H1 (cell line): ENCODE measurements around the gene ADCY6. TPM values are rescaled to one million over a fixed set of nuclear protein-coding genes. Genes with fewer than 3 reads are reported as not detected.

ENCODE experiments used
- CTCF ChIA-PET: fragments of 300-600 bp; sonication (Branson Sonifier 250); formaldehyde crosslinking; loops from one replicate; lab custom pipeline; 2021; ENCODE audit not compliant: partially characterized antibody; lab: Charles Lee
- POLR2A ChIA-PET: fragments of 300-600 bp; sonication (Branson Sonifier 250); formaldehyde crosslinking; loops from one replicate; lab custom pipeline; 2021; ENCODE audit warnings: inconsistent platforms; ENCODE audit not compliant: partially characterized antibody; lab: Charles Lee
- DNase-seq, 2 experiments: peaks; one replicate each; pipeline versions ENCODE4 v3.0.0 to v3.0.0-alpha.2; 2010 to 2022; ENCODE audit warnings: low spot score in 2 of 2, low read depth in 1 of 2, mixed read lengths in 1 of 2
- FAIRE-seq: peaks from 2 replicates; lab custom pipeline; 2011; peaks lifted over from hg19 to GRCh38; lab: Jason Lieb, UNC
- H2AFZ ChIP-seq: 2 replicates; pipeline ENCODE4 v1.8.1; 2012; ENCODE audit warnings: low read length, inconsistent platforms
- H2AK5ac ChIP-seq: 2 replicates; pipeline ENCODE4 v1.6.1; 2013; ENCODE audit warnings: low read depth, low read length
- H2BK120ac ChIP-seq: replicated peaks from 2 replicates; pipeline ENCODE3; 2013; ENCODE audit warnings: low read depth, low read length, inconsistent platforms
- H2BK12ac ChIP-seq: 2 replicates; pipeline ENCODE4 v1.6.1; 2013; ENCODE audit warnings: low read depth, low read length
- H2BK15ac ChIP-seq: 2 replicates; pipeline ENCODE4 v1.6.1; 2013; ENCODE audit warnings: low read length
- H2BK20ac ChIP-seq: 2 replicates; pipeline ENCODE4 v1.6.1; 2013; ENCODE audit warnings: low read length
- H2BK5ac ChIP-seq: 2 replicates; pipeline ENCODE4 v1.6.1; 2013; ENCODE audit warnings: low read depth, low read length
- H3K14ac ChIP-seq: 2 replicates; pipeline ENCODE4 v1.6.1; 2013; ENCODE audit warnings: inconsistent platforms; ENCODE audit not compliant: insufficient read length
- H3K18ac ChIP-seq: 2 replicates; pipeline ENCODE4 v1.6.1; 2013; ENCODE audit warnings: low read length; ENCODE audit errors: extremely low read depth
- H3K23ac ChIP-seq: 2 replicates; pipeline ENCODE4 v1.6.1; 2013; ENCODE audit warnings: inconsistent platforms; ENCODE audit not compliant: insufficient read length
- H3K23me2 ChIP-seq: 2 replicates; pipeline ENCODE4 v1.6.1; 2013; ENCODE audit warnings: low read depth, low read length
- H3K27ac ChIP-seq: 2 replicates; pipeline ENCODE4 v1.6.1; 2011; ENCODE audit warnings: low read depth, low read length, inconsistent platforms
- H3K27me3 ChIP-seq, 4 experiments: replicated peaks in 1 of 4; 1 replicate in 1 of 4; 2 replicates in 3 of 4; pipeline versions ENCODE4 v1.6.1 to v1.8.1; 2011 to 2013; ENCODE audit warnings: low read length in 3 of 4, mild to moderate bottlenecking in 3 of 4, inconsistent platforms in 2 of 4, mixed read lengths in 2 of 4, moderate library complexity in 1 of 4; ENCODE audit not compliant: control insufficient read depth in 3 of 4, insufficient read depth in 3 of 4; ENCODE audit errors: extremely low read depth in 1 of 4
- H3K36me3 ChIP-seq, 4 experiments: 2 replicates each; pipeline versions ENCODE4 v1.6.1 to v1.8.1; 2011 to 2013; ENCODE audit warnings: mild to moderate bottlenecking in 4 of 4, low read length in 3 of 4, moderate library complexity in 2 of 4, control low read depth in 1 of 4, inconsistent platforms in 1 of 4; ENCODE audit not compliant: insufficient read depth in 4 of 4, control insufficient read depth in 2 of 4
- H3K4ac ChIP-seq: replicated peaks from 2 replicates; pipeline ENCODE3; 2013; ENCODE audit warnings: low read length, low read depth, mixed read lengths, inconsistent platforms; ENCODE audit not compliant: insufficient read length
- H3K4me1 ChIP-seq, 4 experiments: replicated peaks in 1 of 4; 1 replicate in 1 of 4; 2 replicates in 3 of 4; pipeline versions ENCODE4 v1.6.1 to v1.8.1; 2011 to 2013; ENCODE audit warnings: low read length in 3 of 4, inconsistent platforms in 2 of 4, mixed read lengths in 1 of 4; ENCODE audit not compliant: insufficient read depth in 4 of 4, control insufficient read depth in 3 of 4
- H3K4me2 ChIP-seq, 2 experiments: 2 replicates each; pipeline versions ENCODE4 v1.6.1 to v1.8.1; 2011 to 2013; ENCODE audit warnings: low read depth in 2 of 2, low read length in 2 of 2, control low read depth in 1 of 2, inconsistent platforms in 1 of 2, mild to moderate bottlenecking in 1 of 2; ENCODE audit not compliant: insufficient read depth in 1 of 2
- H3K4me3 ChIP-seq, 4 experiments: fragments of 200-600, 300-600 bp in 1 of 4; sonication (generic), shearing (Covaris generic), sonication (Bioruptor Twin) in 1 of 4; 2 replicates each; pipeline versions ENCODE4 v1.5.1 to v1.8.1; 2011 to 2016; ENCODE audit warnings: low read length in 4 of 4, low read depth in 3 of 4, control low read depth in 2 of 4, inconsistent platforms in 2 of 4, mild to moderate bottlenecking in 2 of 4, mixed read lengths in 1 of 4, moderate library complexity in 1 of 4; ENCODE audit not compliant: insufficient read depth in 2 of 4; ENCODE audit errors: extremely low read depth in 1 of 4
- H3K56ac ChIP-seq: replicated peaks from 2 replicates; pipeline ENCODE3; 2013; ENCODE audit warnings: low read depth, mild to moderate bottlenecking, mixed read lengths, low read length, inconsistent platforms; ENCODE audit not compliant: insufficient read length
- H3K79me1 ChIP-seq: 2 replicates; pipeline ENCODE4 v1.6.1; 2013; ENCODE audit warnings: low read depth, low read length, control low read depth
- H3K79me2 ChIP-seq, 2 experiments: 2 replicates each; pipeline versions ENCODE4 v1.6.1 to v1.8.1; 2012 to 2013; ENCODE audit warnings: low read length in 2 of 2, mild to moderate bottlenecking in 2 of 2, inconsistent platforms in 1 of 2; ENCODE audit not compliant: insufficient read depth in 2 of 2, control insufficient read depth in 1 of 2
- H3K9ac ChIP-seq, 4 experiments: replicated peaks in 1 of 4; 1 replicate in 1 of 4; 2 replicates in 3 of 4; pipeline versions ENCODE4 v1.6.1 to v1.8.1; 2011 to 2013; ENCODE audit warnings: low read depth in 3 of 4, low read length in 3 of 4, control low read depth in 2 of 4, mild to moderate bottlenecking in 2 of 4, moderate library complexity in 2 of 4, inconsistent platforms in 1 of 4; ENCODE audit errors: extremely low read depth in 1 of 4
- H3K9me3 ChIP-seq, 2 experiments: 2 replicates each; pipeline versions ENCODE4 v1.6.1 to v1.8.1; 2012 to 2013; ENCODE audit warnings: mild to moderate bottlenecking in 2 of 2, moderate library complexity in 2 of 2, control low read depth in 1 of 2, inconsistent platforms in 1 of 2, low read depth in 1 of 2, low read length in 1 of 2, mixed read lengths in 1 of 2; ENCODE audit not compliant: insufficient read depth in 2 of 2
- H4K20me1 ChIP-seq, 2 experiments: replicated peaks in 1 of 2; 2 replicates each; pipeline versions ENCODE3 to v1.8.1; 2011 to 2013; ENCODE audit warnings: inconsistent platforms in 2 of 2, low read length in 2 of 2, mild to moderate bottlenecking in 1 of 2; ENCODE audit not compliant: insufficient read depth in 2 of 2, control insufficient read depth in 1 of 2
- H4K5ac ChIP-seq: 2 replicates; pipeline ENCODE4 v1.6.1; 2013; ENCODE audit warnings: low read length, low read depth, mixed read lengths, inconsistent platforms; ENCODE audit not compliant: insufficient read length
- H4K8ac ChIP-seq: 2 replicates; pipeline ENCODE4 v1.8.0; 2013; ENCODE audit warnings: mild to moderate bottlenecking, moderate library complexity, low read length, inconsistent platforms; ENCODE audit not compliant: insufficient read depth; ENCODE audit errors: extremely low read depth
- H4K91ac ChIP-seq: replicated peaks from 2 replicates; pipeline ENCODE3; 2013; ENCODE audit warnings: low read length, mixed read lengths, inconsistent platforms; ENCODE audit not compliant: insufficient read length
- ASH2L ChIP-seq: fragments of 200-600, 300-600 bp; sonication (generic); IDR thresholded peaks from one replicate; pipeline ENCODE4 v1.7.1; 2017; ENCODE audit warnings: low read length
- CHD2 ChIP-seq: IDR thresholded peaks from 2 replicates; pipeline ENCODE4 v1.6.1; 2012; ENCODE audit warnings: low read length, improper control_type of control experiment
- FOSL1 ChIP-seq: IDR thresholded peaks from 2 replicates; pipeline ENCODE4 v1.6.1; 2011; ENCODE audit warnings: mild to moderate bottlenecking, low read depth, low read length, moderate library complexity; ENCODE audit not compliant: insufficient read depth
- HDAC2 ChIP-seq, 2 experiments: fragments of 300-600 bp in 1 of 2; sonication (generic) in 1 of 2; IDR thresholded peaks; 2 replicates each; pipeline ENCODE4 v1.6.1; 2011 to 2012; ENCODE audit warnings: low read depth in 2 of 2, low read length in 2 of 2, mild to moderate bottlenecking in 2 of 2, moderate library complexity in 2 of 2, borderline replicate concordance in 1 of 2, inconsistent platforms in 1 of 2
- HDAC6 ChIP-seq: IDR thresholded peaks from one replicate; pipeline ENCODE4 v1.7.1; 2012; ENCODE audit warnings: low read depth, mild to moderate bottlenecking, inconsistent platforms, low read length, moderate library complexity
- KDM1A ChIP-seq: fragments of 200-600, 300-600 bp; sonication (generic); IDR thresholded peaks from 2 replicates; pipeline ENCODE4 v1.7.1; 2016; ENCODE audit warnings: mild to moderate bottlenecking, low read length, borderline replicate concordance
- KDM4A ChIP-seq: IDR thresholded peaks from one replicate; pipeline ENCODE4 v1.7.1; 2012; ENCODE audit warnings: low read depth, mild to moderate bottlenecking, moderate library complexity, low read length, inconsistent platforms; ENCODE audit not compliant: severe bottlenecking
- KDM5A ChIP-seq: fragments of 200-600 bp; IDR thresholded peaks from 2 replicates; pipeline ENCODE4 v1.7.1; 2012; ENCODE audit warnings: mild to moderate bottlenecking, low read length, inconsistent platforms, mixed read lengths
- POLR2AphosphoS5 ChIP-seq: IDR thresholded peaks from 2 replicates; pipeline ENCODE4 v1.6.1; 2011; ENCODE audit warnings: low read depth, low read length
- SIRT6 ChIP-seq: IDR thresholded peaks from one replicate; pipeline ENCODE4 v1.7.1; 2012; ENCODE audit warnings: low read length, inconsistent platforms
- SP4 ChIP-seq: IDR thresholded peaks from 2 replicates; pipeline ENCODE4 v1.6.1; 2012; ENCODE audit warnings: low read length, inconsistent platforms
- TAF7 ChIP-seq: optimal IDR thresholded peaks from 2 replicates; pipeline ENCODE3; 2011; ENCODE audit warnings: low read depth, mild to moderate bottlenecking, inconsistent platforms, low read length, moderate library complexity, borderline replicate concordance
- TCF12 ChIP-seq: IDR thresholded peaks from 2 replicates; pipeline ENCODE4 v1.6.1; 2011; ENCODE audit warnings: low read depth, mild to moderate bottlenecking, low read length
- YY1 ChIP-seq: IDR thresholded peaks from 2 replicates; pipeline ENCODE4 v1.6.1; 2011; ENCODE audit warnings: low read depth, mild to moderate bottlenecking, low read length
- WGBS, 2 experiments: shearing (Covaris generic) in 1 of 2; methylation state at CpG; one replicate each; pipeline versions ENCODE4 v1.1.6 to v1.1.7; 2013 to 2015; ENCODE audit warnings: low lambda C conversion rate in 2 of 2, mixed read lengths in 2 of 2, inconsistent platforms in 1 of 2, low coverage in 1 of 2, missing lambda C conversion rate in 1 of 2; ENCODE audit not compliant: insufficient replicate concordance in 2 of 2, insufficient coverage in 1 of 2, insufficient read length in 1 of 2; ENCODE audit errors: extremely low coverage in 1 of 2, missing lambda C conversion rate in 1 of 2; 5-methylcytosine and 5-hydroxymethylcytosine counted together
- polyA plus RNA-seq, 7 experiments: library from polyadenylated mRNA; depleted of rRNA in 3 of 7; stranded (reverse) in 5 of 7; unstranded in 2 of 7; fragments of >200 nt in 5 of 7; fragments of 200-250 nt in 2 of 7; gene quantifications; 1 replicate in 5 of 7; 2 replicates in 1 of 7; 4 replicates in 1 of 7; pipeline versions ENCODE4 v1.2.1 to v1.2.3, GENCODE V29; 2011 to 2013; ENCODE audit warnings: missing spikeins in 2 of 7, mixed read lengths in 2 of 7
- total RNA-seq: library from RNA; stranded (reverse); fragmentation: NEBNext Ultra II Directional; extraction: Animal tissue kit (Norgen Biotek cat#: 25700); gene quantifications from 2 replicates; pipeline ENCODE4 v1.2.1, GENCODE V29; 2021
- TF ChIP-seq, protein P1 (sequence below): IDR thresholded peaks from 2 replicates; pipeline ENCODE4 v1.6.1; 2012; ENCODE audit warnings: inconsistent platforms

ADCY6 gene
- total and polyA plus RNA-seq, 2 of the 8 experiments (the other 6 are each of a cell fraction or from before 2014, with no cell fraction given), result 11.7 to 17.5 TPM

DNA sequence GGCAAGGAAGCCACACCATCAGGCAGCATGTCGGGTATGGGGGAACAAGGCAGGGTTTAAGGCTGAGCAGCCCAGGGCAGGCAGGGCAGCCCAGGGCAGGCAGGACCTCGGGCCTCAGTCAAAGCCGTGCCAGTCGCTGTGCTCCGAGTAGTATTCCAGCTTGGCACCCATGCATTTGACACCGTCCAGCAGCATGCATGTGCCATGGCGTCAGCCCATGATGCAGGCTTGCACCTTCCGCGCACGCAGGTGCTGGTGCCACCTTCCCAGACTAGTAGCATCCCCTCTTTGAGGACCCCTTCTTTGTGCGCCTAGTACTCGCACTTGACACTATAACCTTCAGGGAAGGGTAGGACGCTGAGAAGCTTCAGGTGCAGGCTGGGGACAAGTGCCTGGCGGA lies 11.6 kb upstream of the ADCY6 start:
- Histone ChIP-seq H3K4me3 (no peak overlapping the region), H3K79me2 (no peaks in the 10 kb centered on the region), H4K20me1 (no peaks in the 10 kb centered on the region), H3K36me3 (no peaks in the 10 kb centered on the region), H2BK5ac (no peak overlapping the region), H3K9ac (no peak overlapping the region), H2BK20ac (no peak overlapping the region), H2AFZ (0 out of 2 replicates have a peak overlapping the region, but pooled peaks have one; percentile 5), H2BK15ac (no peak overlapping the region), H4K91ac (no peak overlapping the region), H4K5ac (no peak overlapping the region), H3K79me1 (no peaks in the 10 kb centered on the region), H3K4me2 (no peak overlapping the region), H3K23ac (no peak overlapping the region), H4K8ac (peak overlapping the region; percentile 51; the same call in 1 of the 2 replicates), H3K18ac (no peak overlapping the region), H3K23me2 (no peaks in the 10 kb centered on the region), H3K27me3 (no peaks in the 10 kb centered on the region), H2BK120ac (no peak overlapping the region), H2BK12ac (no peak overlapping the region), H3K14ac (no peak overlapping the region), H2AK5ac (no peak overlapping the region), H3K56ac (no peak overlapping the region), H3K4ac (peak overlapping the region; percentile 69), H3K9me3 (no peaks in the 10 kb centered on the region), H3K27ac (no peak overlapping the region), H3K4me1 (no peaks in the 10 kb centered on the region)
- no peak for FAIRE-seq
- POLR2A ChIA-PET, result interaction anchor here (1.1 kb wide), 1 partner anchor 78 kb away, joined by 4 read pairs; no protein-coding TSS in a partner anchor
- WGBS, 2 experiments, result 93% methylated on average over 14 of the region's 14 CpGs; no CpG with 5 or more reads in 1 of the 2 experiments
- DNase-seq, result no peak
- CTCF ChIA-PET, result interaction anchor here (1.6 to 2.0 kb wide), 2 partner anchors 47 kb away, joined by 6 to 13 read pairs; no protein-coding TSS in a partner anchor
- TF ChIP-seq HDAC6 (no peak), SP4 (no peak), ASH2L (no peak), YY1 (no peak), KDM1A (no peak), CHD2 (no peak), TCF12 (no peak), HDAC2 (IDR thresholded peaks at IDR 0.05; ENCODE audit: borderline replicate concordance in 1 of 2, low read depth in 2 of 2, low read length in 2 of 2) (no peak), SIRT6 (no peak), KDM4A (no peak), POLR2AphosphoS5 (no peak), TAF7 (no peak), FOSL1 (no peak), KDM5A (no peak)
- TF ChIP-seq, protein P1, sequence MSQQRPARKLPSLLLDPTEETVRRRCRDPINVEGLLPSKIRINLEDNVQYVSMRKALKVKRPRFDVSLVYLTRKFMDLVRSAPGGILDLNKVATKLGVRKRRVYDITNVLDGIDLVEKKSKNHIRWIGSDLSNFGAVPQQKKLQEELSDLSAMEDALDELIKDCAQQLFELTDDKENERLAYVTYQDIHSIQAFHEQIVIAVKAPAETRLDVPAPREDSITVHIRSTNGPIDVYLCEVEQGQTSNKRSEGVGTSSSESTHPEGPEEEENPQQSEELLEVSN, result no peak
